Measurements from ENCODE around the gene CYSTM1. TPM values are rescaled to one million over a fixed set of nuclear protein-coding genes. Genes with fewer than 3 reads are reported as not detected.

The CYSTM1 gene
- total and polyA plus RNA-seq, 2 donors (not counting 1 experiment from before 2014, with no cell fraction given), result 6.2 to 17.0 TPM

DNA sequence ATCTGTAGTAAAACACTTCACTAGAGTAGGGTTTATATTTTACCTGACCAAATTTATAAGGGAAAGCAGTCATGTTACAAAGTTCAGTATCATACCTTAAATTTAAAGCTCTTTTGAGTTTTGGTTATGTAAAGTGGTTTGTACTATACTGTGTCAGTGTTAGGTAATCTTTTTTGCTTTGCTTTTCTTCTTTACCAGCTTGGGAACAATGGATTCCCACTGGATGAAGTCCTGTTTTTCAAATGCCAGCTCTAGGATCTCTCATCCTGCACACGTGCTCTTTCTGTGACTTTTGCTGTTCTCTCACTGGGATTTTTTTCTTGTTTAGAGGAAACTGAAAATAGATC, 15.9 kb downstream of the CYSTM1 start:
- no peaks in the 10 kb centered on the region for H3K27me3 ChIP-seq (replicated peaks in 1 of 4; ENCODE audit: control extremely low read depth in 1 of 4, control insufficient read depth in 3 of 4, insufficient read depth in 4 of 4, low read length in 3 of 4)
- ATAC-seq (ENCODE audit: low read depth) (no peak), DNase-seq (no peak)
- Mint-ChIP-seq H3K27ac (no peak overlapping the region), H3K4me3 (no peak overlapping the region), H3K4me1 (no peaks in the 10 kb centered on the region), H3K9me3 (ENCODE audit: insufficient read depth) (no peaks in the 10 kb centered on the region), H3K27me3 (no peaks in the 10 kb centered on the region)
- H3K27ac ChIP-seq (ENCODE audit: low read length in 2 of 2), result no peak overlapping the region
- H4K20me1 ChIP-seq (ENCODE audit: control insufficient read depth, insufficient read depth, low read length, poor library complexity, severe bottlenecking), result no peaks in the 10 kb centered on the region
- TF ChIP-seq CTCF (IDR thresholded peaks at IDR 0.05), result no peak
- no peak for TF ChIP-seq EZH2 (IDR thresholded peaks at IDR 0.05; ENCODE audit: borderline replicate concordance, insufficient read depth, low read depth, low read length, poor library complexity, severe bottlenecking)
- H3K9me3 ChIP-seq (ENCODE audit: control extremely low read depth in 1 of 3, control insufficient read depth in 2 of 3, insufficient read depth in 1 of 3, low read length in 2 of 3), result no peaks in the 10 kb centered on the region
- H3K79me2 ChIP-seq (ENCODE audit: control insufficient read depth, insufficient read depth, low read length), result no peaks in the 10 kb centered on the region
- no peaks in the 10 kb centered on the region for H3K36me3 ChIP-seq (replicated peaks in 1 of 2; ENCODE audit: control extremely low read depth in 1 of 2, control insufficient read depth in 1 of 2, extremely low read depth in 1 of 2, insufficient read depth in 2 of 2, low read length in 1 of 2)
- no CpG with 5 or more reads among the region's 1 CpG for WGBS (ENCODE audit: insufficient coverage)
- H2AFZ ChIP-seq (ENCODE audit: insufficient read depth, low read depth, low read length, poor library complexity, severe bottlenecking), result no peak overlapping the region
- intact Hi-C loops (cut with micrococcal nuclease), result no loop called here
- no peaks in the 10 kb centered on the region for H3K4me1 ChIP-seq (ENCODE audit: control insufficient read depth in 2 of 2, insufficient read depth in 2 of 2, low read length in 2 of 2)
- CTCF ChIA-PET, result no interaction called here
- POLR2A ChIA-PET, result no interaction called here
- H3K9ac ChIP-seq (ENCODE audit: low read length), result no peak overlapping the region
- no peak overlapping the region for H3K4me3 ChIP-seq (ENCODE audit: control extremely low read depth in 1 of 5, extremely low read depth in 1 of 5, insufficient read depth in 1 of 5, low read depth in 2 of 5, low read length in 4 of 5)
- no peak overlapping the region for H3K4me2 ChIP-seq (replicated peaks; ENCODE audit: low read depth, low read length, poor library complexity, severe bottlenecking)

DNA sequence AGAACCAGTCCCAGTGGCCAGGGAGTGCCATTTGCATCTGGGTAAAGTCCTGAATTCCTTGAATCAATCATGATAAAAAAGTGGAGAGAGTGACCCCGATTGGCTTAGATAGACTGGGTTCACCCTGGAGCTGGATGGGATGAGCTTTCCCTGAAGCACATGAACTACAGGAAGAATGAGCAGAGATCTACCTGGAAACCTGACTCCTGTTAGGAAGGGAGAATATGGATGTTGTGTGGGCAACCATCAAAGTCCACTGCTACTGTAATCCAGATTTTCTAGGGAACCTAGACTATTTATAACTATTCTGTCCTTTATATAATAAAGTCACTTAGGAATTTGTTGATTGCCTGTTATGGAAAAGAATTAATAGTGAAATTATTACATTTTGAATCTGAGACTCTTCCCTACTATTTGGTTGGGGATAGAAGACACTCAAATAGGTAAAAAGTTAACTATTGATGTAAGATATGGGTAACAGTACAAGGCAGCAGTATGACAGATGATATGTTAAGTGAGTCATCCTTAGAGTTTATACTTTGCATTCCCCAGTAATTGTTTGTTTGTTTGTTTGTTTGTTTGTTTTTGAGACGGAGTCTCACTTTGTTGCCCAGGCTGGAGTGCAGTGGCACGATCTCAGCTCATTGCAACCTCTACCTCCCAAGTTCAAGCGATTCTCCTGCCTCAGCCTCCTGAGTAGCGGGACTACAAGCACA, 17.9 kb downstream of the CYSTM1 start:
- 100% methylated on average over 3 of the region's 5 CpGs for WGBS (ENCODE audit: insufficient coverage)
- no peaks in the 10 kb centered on the region for H3K4me1 ChIP-seq (ENCODE audit: control insufficient read depth in 2 of 2, insufficient read depth in 2 of 2, low read length in 2 of 2)
- intact Hi-C loops (cut with micrococcal nuclease), result no loop called here
- DNase-seq (no peak), ATAC-seq (ENCODE audit: low read depth) (no peak)
- H3K27me3 ChIP-seq (replicated peaks in 1 of 4; ENCODE audit: control extremely low read depth in 1 of 4, control insufficient read depth in 3 of 4, insufficient read depth in 4 of 4, low read length in 3 of 4), result no peaks in the 10 kb centered on the region
- H2AFZ ChIP-seq (ENCODE audit: insufficient read depth, low read depth, low read length, poor library complexity, severe bottlenecking), result no peak overlapping the region
- Mint-ChIP-seq H3K4me1 (no peaks in the 10 kb centered on the region), H3K4me3 (no peak overlapping the region), H3K27me3 (no peaks in the 10 kb centered on the region), H3K9me3 (ENCODE audit: insufficient read depth) (no peaks in the 10 kb centered on the region), H3K27ac (no peak overlapping the region)
- no peak overlapping the region for H3K9ac ChIP-seq (ENCODE audit: low read length)
- H4K20me1 ChIP-seq (ENCODE audit: control insufficient read depth, insufficient read depth, low read length, poor library complexity, severe bottlenecking), result no peaks in the 10 kb centered on the region
- ChIA-PET POLR2A (no interaction called here), CTCF (no interaction called here)
- no peaks in the 10 kb centered on the region for H3K36me3 ChIP-seq (replicated peaks in 1 of 2; ENCODE audit: control extremely low read depth in 1 of 2, control insufficient read depth in 1 of 2, extremely low read depth in 1 of 2, insufficient read depth in 2 of 2, low read length in 1 of 2)
- TF ChIP-seq CTCF (IDR thresholded peaks at IDR 0.05), result no peak
- no peak for TF ChIP-seq EZH2 (IDR thresholded peaks at IDR 0.05; ENCODE audit: borderline replicate concordance, insufficient read depth, low read depth, low read length, poor library complexity, severe bottlenecking)
- no peak overlapping the region for H3K4me2 ChIP-seq (replicated peaks; ENCODE audit: low read depth, low read length, poor library complexity, severe bottlenecking)
- no peak overlapping the region for H3K4me3 ChIP-seq (ENCODE audit: control extremely low read depth in 1 of 5, extremely low read depth in 1 of 5, insufficient read depth in 1 of 5, low read depth in 2 of 5, low read length in 4 of 5)
- H3K9me3 ChIP-seq (ENCODE audit: control extremely low read depth in 1 of 3, control insufficient read depth in 2 of 3, insufficient read depth in 1 of 3, low read length in 2 of 3), result no peaks in the 10 kb centered on the region
- H3K27ac ChIP-seq (ENCODE audit: low read length in 2 of 2), result no peak overlapping the region
- H3K79me2 ChIP-seq (ENCODE audit: control insufficient read depth, insufficient read depth, low read length), result no peaks in the 10 kb centered on the region

Measured in B cell (primary cell).